Progenitor cell of endocrine pancreas (in vitro differentiated cells): Measurements from ENCODE around the gene RAB6B. TPM values are rescaled to one million over a fixed set of nuclear protein-coding genes. Genes with fewer than 3 reads are reported as not detected.

ENCODE experiments used
- DNase-seq: peaks from one replicate; pipeline ENCODE4 v3.0.0; 2021; ENCODE audit warnings: low spot score; ENCODE audit not compliant: unreplicated experiment
- H3K27ac Mint-ChIP-seq: 2 replicates; pipeline ENCODE4 v1.8.0; 2021; ENCODE audit warnings: mild to moderate bottlenecking, moderate library complexity, mixed read lengths
- H3K27me3 Mint-ChIP-seq: 2 replicates; pipeline ENCODE4 v1.8.0; 2021; ENCODE audit warnings: mixed read lengths
- H3K36me3 Mint-ChIP-seq: 2 replicates; pipeline ENCODE4 v1.8.0; 2022; ENCODE audit warnings: mixed read lengths; ENCODE audit not compliant: insufficient read depth
- H3K4me1 Mint-ChIP-seq: 2 replicates; pipeline ENCODE4 v1.8.0; 2021; ENCODE audit warnings: low read depth, mixed read lengths
- H3K4me3 Mint-ChIP-seq: 2 replicates; pipeline ENCODE4 v1.8.0; 2021; ENCODE audit warnings: low read depth, mild to moderate bottlenecking, moderate library complexity, mixed read lengths
- H3K9me3 Mint-ChIP-seq: 2 replicates; pipeline ENCODE4 v1.8.0; 2021; ENCODE audit warnings: low read depth, mixed read lengths
- total RNA-seq: library from RNA; stranded (reverse); gene quantifications from 2 replicates; pipeline ENCODE4 v1.2.1, GENCODE V29; 2021
- TF ChIP-seq, protein P1 (sequence below): fragments of 200-600 bp; sonication (generic); IDR thresholded peaks from one replicate; pipeline ENCODE4 v1.5.0; 2021; ENCODE audit warnings: antibody characterized with exemption, mild to moderate bottlenecking; ENCODE audit not compliant: unreplicated experiment

The RAB6B gene
- total RNA-seq, 1 donor from 2014 or later = 10.5 TPM

DNA sequence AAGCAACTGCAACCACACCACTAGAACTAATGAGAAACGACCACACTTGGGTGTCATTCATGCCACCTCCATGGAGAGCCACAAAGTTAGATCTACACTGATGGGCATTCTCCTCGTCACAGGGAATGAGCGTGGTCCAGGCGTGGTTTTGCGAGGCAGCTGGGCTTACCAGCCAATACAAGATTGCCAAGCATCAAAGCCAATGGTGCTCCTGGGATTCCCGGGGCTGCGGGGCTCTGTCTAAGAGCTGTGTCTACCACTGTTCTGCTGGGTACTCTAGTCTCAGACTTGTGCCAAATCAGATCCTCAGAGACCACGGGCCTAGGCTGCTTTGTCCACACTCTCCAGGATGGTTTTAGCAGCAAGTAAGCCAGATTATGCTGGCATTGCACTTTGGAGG, 43.8 kb downstream of the RAB6B start:
- Mint-ChIP-seq H3K9me3 (no peaks in the 10 kb centered on the region), H3K36me3 (no peaks in the 10 kb centered on the region), H3K27me3 (peaks cover 40% of the 10 kb centered on the region), H3K4me3 (no peak overlapping the region), H3K27ac (no peak overlapping the region), H3K4me1 (peaks cover 4% of the 10 kb centered on the region)
- no peak for DNase-seq
- TF ChIP-seq, protein P1, sequence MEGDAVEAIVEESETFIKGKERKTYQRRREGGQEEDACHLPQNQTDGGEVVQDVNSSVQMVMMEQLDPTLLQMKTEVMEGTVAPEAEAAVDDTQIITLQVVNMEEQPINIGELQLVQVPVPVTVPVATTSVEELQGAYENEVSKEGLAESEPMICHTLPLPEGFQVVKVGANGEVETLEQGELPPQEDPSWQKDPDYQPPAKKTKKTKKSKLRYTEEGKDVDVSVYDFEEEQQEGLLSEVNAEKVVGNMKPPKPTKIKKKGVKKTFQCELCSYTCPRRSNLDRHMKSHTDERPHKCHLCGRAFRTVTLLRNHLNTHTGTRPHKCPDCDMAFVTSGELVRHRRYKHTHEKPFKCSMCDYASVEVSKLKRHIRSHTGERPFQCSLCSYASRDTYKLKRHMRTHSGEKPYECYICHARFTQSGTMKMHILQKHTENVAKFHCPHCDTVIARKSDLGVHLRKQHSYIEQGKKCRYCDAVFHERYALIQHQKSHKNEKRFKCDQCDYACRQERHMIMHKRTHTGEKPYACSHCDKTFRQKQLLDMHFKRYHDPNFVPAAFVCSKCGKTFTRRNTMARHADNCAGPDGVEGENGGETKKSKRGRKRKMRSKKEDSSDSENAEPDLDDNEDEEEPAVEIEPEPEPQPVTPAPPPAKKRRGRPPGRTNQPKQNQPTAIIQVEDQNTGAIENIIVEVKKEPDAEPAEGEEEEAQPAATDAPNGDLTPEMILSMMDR = no peak

DNA sequence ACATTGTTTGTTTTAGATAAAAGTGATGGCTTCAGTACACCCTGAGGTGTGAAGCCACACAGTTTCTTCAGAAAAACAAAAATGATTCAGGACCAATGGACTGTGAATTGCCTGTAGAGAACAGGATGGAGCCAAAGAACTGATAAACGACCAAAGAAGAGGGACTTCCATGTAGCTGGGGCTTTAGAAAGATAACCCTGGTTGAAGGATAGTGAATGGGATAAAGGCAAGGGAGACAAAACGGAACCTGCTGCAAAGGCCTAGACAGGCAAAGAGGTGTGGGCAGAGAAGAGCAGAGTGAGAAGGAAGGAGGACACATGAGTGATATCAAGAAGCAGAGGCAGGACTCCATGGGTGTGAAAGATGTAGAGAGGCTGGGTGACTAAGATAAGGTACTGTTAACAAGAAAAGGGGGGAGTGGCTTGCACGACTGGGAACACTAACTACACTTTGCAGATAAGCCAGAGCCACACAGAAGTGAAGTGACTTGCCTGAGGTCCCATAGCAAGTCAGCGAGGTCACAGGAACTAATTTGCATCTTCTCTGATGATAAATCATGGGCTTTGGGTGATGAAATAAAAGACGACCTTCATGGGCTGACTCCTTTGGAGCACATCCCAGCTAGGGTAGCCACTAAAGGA, 44.3 kb downstream of the RAB6B start:
- H3K4me1 Mint-ChIP-seq = peaks cover 4% of the 10 kb centered on the region
- no peak overlapping the region for H3K4me3 Mint-ChIP-seq
- H3K9me3 Mint-ChIP-seq = no peaks in the 10 kb centered on the region
- H3K27me3 Mint-ChIP-seq = peaks cover 42% of the 10 kb centered on the region
- H3K36me3 Mint-ChIP-seq = no peaks in the 10 kb centered on the region
- H3K27ac Mint-ChIP-seq = no peak overlapping the region
- TF ChIP-seq, protein P1 = no peak
- no peak for DNase-seq

DNA sequence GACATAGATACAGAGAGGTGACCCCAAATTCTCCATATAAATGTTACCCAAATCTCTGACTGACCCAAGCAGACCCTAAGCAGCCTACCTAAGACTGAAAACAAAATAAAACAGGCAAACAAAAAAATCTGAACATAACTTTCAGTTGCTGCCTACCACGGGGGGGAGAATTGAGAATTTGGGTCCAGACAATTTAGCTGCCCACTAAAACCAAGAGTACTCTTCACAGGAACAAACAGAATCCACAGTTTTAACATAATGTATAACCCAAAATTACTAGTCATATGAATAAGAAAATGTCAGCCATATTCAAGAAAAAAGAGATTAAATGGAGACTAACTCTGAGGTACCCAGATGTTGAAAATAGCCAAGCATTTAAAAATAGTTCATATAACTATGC, 45.6 kb downstream of the RAB6B start:
- Mint-ChIP-seq H3K9me3 (no peaks in the 10 kb centered on the region), H3K27ac (no peak overlapping the region)

DNA sequence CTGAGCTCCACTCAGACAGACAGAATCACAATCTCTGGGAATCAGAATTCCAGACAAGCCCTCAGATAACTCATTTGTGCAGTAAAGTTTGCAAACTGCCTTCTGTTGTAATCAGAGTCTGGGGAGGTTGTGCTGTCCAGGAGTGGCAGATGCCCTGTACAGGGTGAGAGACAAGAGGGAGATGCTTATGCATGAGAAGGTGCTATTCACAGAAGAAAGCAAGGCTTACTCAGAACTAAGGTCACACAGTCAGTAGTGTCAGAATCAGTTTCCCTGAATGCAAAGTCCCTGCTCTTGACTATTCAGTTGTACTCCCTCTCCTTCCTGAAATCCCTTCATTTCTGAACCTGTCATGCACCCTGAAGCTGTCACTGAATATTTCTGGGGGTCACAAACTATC, 46.3 kb downstream of the RAB6B start:
- Mint-ChIP-seq H3K27ac (no peak overlapping the region), H3K27me3 (peaks cover 42% of the 10 kb centered on the region), H3K36me3 (no peaks in the 10 kb centered on the region), H3K4me1 (peaks cover 4% of the 10 kb centered on the region), H3K4me3 (no peak overlapping the region), H3K9me3 (no peaks in the 10 kb centered on the region)
- DNase-seq = no peak
- TF ChIP-seq, protein P1 = no peak

More for the DNA sequence above, 45.6 kb downstream of the RAB6B start:
- Mint-ChIP-seq H3K27me3 (peaks cover 43% of the 10 kb centered on the region), H3K4me1 (peaks cover 4% of the 10 kb centered on the region), H3K36me3 (no peaks in the 10 kb centered on the region), H3K4me3 (no peak overlapping the region)
- DNase-seq = no peak
- TF ChIP-seq, protein P1 = no peak

DNA sequence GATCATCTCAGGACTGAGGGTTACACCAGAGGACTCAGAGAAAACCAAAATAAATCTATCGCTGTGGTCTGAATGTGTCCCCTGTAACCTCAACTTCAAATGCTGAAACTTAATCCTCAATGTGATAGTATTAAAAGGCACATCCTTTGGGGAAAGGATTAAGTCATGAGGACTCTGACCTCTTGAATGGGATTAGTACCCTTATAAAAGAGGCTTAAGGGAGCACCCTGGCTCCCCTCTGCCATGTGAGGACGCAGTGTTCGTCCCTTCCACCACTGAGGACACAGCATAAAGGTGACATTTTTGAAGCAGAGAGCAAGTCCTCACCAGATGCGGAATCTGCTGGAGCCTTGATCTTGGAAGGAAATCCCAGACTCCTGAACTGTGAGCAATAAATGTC, 50.6 kb downstream of the RAB6B start:
- TF ChIP-seq, protein P1 = no peak
- no peaks in the 10 kb centered on the region for H3K9me3 Mint-ChIP-seq
- H3K4me3 Mint-ChIP-seq = no peak overlapping the region
- H3K4me1 Mint-ChIP-seq = peaks cover 8% of the 10 kb centered on the region
- H3K27ac Mint-ChIP-seq = no peak overlapping the region
- H3K27me3 Mint-ChIP-seq = peaks cover 31% of the 10 kb centered on the region
- DNase-seq = no peak
- H3K36me3 Mint-ChIP-seq = no peaks in the 10 kb centered on the region
